ENCODE measurements around the gene BACE1.

BACE1 gene

GRCh38 chr11:117319214-117319840, 3.3 kb upstream of the BACE1 start:
- peaks cover 0 to 23% (median 21%) of the 10 kb centered on the region in 4 experiments for H3K4me1 ChIP-seq (ENCODE audit: control extremely low read depth in 1 of 4, control insufficient read depth in 4 of 4, insufficient read depth in 4 of 4, low read length in 3 of 4)
- DNase-seq = no peak
- H3K27ac ChIP-seq (ENCODE audit: insufficient read depth in 1 of 2, low read depth in 1 of 2, low read length in 2 of 2, poor library complexity in 1 of 2, severe bottlenecking in 2 of 2) = no peak overlapping the region
- CTCF ChIA-PET = interaction anchor here (0.7 to 1.7 kb wide), 3 partner anchors 12 to 489 kb away, joined by 3 read pairs; no protein-coding TSS in a partner anchor
- H3K27me3 ChIP-seq (replicated peaks in 2 of 5; ENCODE audit: control insufficient read depth in 4 of 5, insufficient read depth in 5 of 5, low read length in 4 of 5) = no peaks in the 10 kb centered on the region
- H3K9me3 ChIP-seq (ENCODE audit: control extremely low read depth in 1 of 5, control insufficient read depth in 4 of 5, insufficient read depth in 2 of 5, low read depth in 1 of 5, low read length in 4 of 5) = no peaks in the 10 kb centered on the region
- H3K36me3 ChIP-seq (ENCODE audit: control insufficient read depth in 4 of 4, insufficient read depth in 4 of 4, low read length in 3 of 4) = no peaks in the 10 kb centered on the region
- WGBS (ENCODE audit: insufficient coverage) = 90% methylated on average over 2 of the region's 5 CpGs
- POLR2A ChIA-PET = no interaction called here
- no peak overlapping the region for H3K4me3 ChIP-seq (ENCODE audit: control insufficient read depth in 1 of 7, extremely low read depth in 1 of 7, insufficient read depth in 4 of 7, low read depth in 2 of 7, low read length in 6 of 7)

GRCh38 chr11:117318738-117319137, 2.7 kb upstream of the BACE1 start:
- ChIA-PET CTCF (interaction anchor here (0.7 to 1.7 kb wide), 2 partner anchors 12 to 94 kb away, joined by 3 read pairs; no protein-coding TSS in a partner anchor), POLR2A (no interaction called here)
- no peak overlapping the region for H3K4me3 ChIP-seq (ENCODE audit: control insufficient read depth in 1 of 7, extremely low read depth in 1 of 7, insufficient read depth in 4 of 7, low read depth in 2 of 7, low read length in 6 of 7)
- no peaks in the 10 kb centered on the region for H3K9me3 ChIP-seq (ENCODE audit: control extremely low read depth in 1 of 5, control insufficient read depth in 4 of 5, insufficient read depth in 2 of 5, low read depth in 1 of 5, low read length in 4 of 5)
- no peak for DNase-seq
- H3K36me3 ChIP-seq (ENCODE audit: control insufficient read depth in 4 of 4, insufficient read depth in 4 of 4, low read length in 3 of 4) = no peaks in the 10 kb centered on the region
- H3K27ac ChIP-seq (ENCODE audit: insufficient read depth in 1 of 2, low read depth in 1 of 2, low read length in 2 of 2, poor library complexity in 1 of 2, severe bottlenecking in 2 of 2) = no peak overlapping the region
- no peaks in the 10 kb centered on the region for H3K27me3 ChIP-seq (replicated peaks in 2 of 5; ENCODE audit: control insufficient read depth in 4 of 5, insufficient read depth in 5 of 5, low read length in 4 of 5)
- peaks cover 0 to 27% (median 22%) of the 10 kb centered on the region in 4 experiments for H3K4me1 ChIP-seq (ENCODE audit: control extremely low read depth in 1 of 4, control insufficient read depth in 4 of 4, insufficient read depth in 4 of 4, low read length in 3 of 4)
- WGBS (ENCODE audit: insufficient coverage) = 100% methylated on average over 5 of the region's 7 CpGs

- H3K27ac ChIP-seq (ENCODE audit: insufficient read depth in 1 of 2, low read depth in 1 of 2, low read length in 2 of 2, poor library complexity in 1 of 2, severe bottlenecking in 2 of 2) = no peak overlapping the region
- peak overlapping the region; percentile 68 to 85 (median 78) for H3K4me3 ChIP-seq (ENCODE audit: control insufficient read depth in 1 of 7, extremely low read depth in 1 of 7, insufficient read depth in 4 of 7, low read depth in 2 of 7, low read length in 6 of 7)
- H3K9me3 ChIP-seq (ENCODE audit: control extremely low read depth in 1 of 5, control insufficient read depth in 4 of 5, insufficient read depth in 2 of 5, low read depth in 1 of 5, low read length in 4 of 5) = no peaks in the 10 kb centered on the region
- no peaks in the 10 kb centered on the region for H3K36me3 ChIP-seq (ENCODE audit: control insufficient read depth in 4 of 4, insufficient read depth in 4 of 4, low read length in 3 of 4)
- peak in 2 of 3 donors; percentile 25 to 53 for DNase-seq
- H3K27me3 ChIP-seq (replicated peaks in 2 of 5; ENCODE audit: control insufficient read depth in 4 of 5, insufficient read depth in 5 of 5, low read length in 4 of 5) = no peaks in the 10 kb centered on the region
- WGBS (ENCODE audit: insufficient coverage) = 1% methylated on average over 61 of the region's 62 CpGs
- POLR2A ChIA-PET = interaction anchor here (0.5 to 0.6 kb wide), 2 partner anchors 31 to 985 kb away, joined by 3 to 5 read pairs; no protein-coding TSS in a partner anchor
- peaks cover 0 to 37% (median 22%) of the 10 kb centered on the region in 4 experiments for H3K4me1 ChIP-seq (ENCODE audit: control extremely low read depth in 1 of 4, control insufficient read depth in 4 of 4, insufficient read depth in 4 of 4, low read length in 3 of 4)
- CTCF ChIA-PET = interaction anchor here (0.6 kb wide), 2 partner anchors 12 to 1184 kb away, joined by 3 read pairs; no protein-coding TSS in a partner anchor
These were observed 515 bp downstream of the BACE1 start for GRCh38 chr11:117315285-117316196.

GRCh38 chr11:117314840-117315239, 1.2 kb downstream of the BACE1 start:
- WGBS (ENCODE audit: insufficient coverage) = 11% methylated on average over 7 of the region's 10 CpGs
- POLR2A ChIA-PET = interaction anchor here (0.5 kb wide), 1 partner anchor 986 kb away, joined by 5 read pairs; no protein-coding TSS in a partner anchor
- no peak overlapping the region for H3K27ac ChIP-seq (ENCODE audit: insufficient read depth in 1 of 2, low read depth in 1 of 2, low read length in 2 of 2, poor library complexity in 1 of 2, severe bottlenecking in 2 of 2)

GRCh38 chr11:117313828-117314768, 2.0 kb downstream of the BACE1 start:
- Histone ChIP-seq H3K4me1 (ENCODE audit: control extremely low read depth in 1 of 4, control insufficient read depth in 4 of 4, insufficient read depth in 4 of 4, low read length in 3 of 4) (peaks cover 0 to 37% (median 22%) of the 10 kb centered on the region in 4 experiments), H3K27ac (ENCODE audit: insufficient read depth in 1 of 2, low read depth in 1 of 2, low read length in 2 of 2, poor library complexity in 1 of 2, severe bottlenecking in 2 of 2) (no peak overlapping the region), H3K9me3 (ENCODE audit: control extremely low read depth in 1 of 5, control insufficient read depth in 4 of 5, insufficient read depth in 2 of 5, low read depth in 1 of 5, low read length in 4 of 5) (no peaks in the 10 kb centered on the region), H3K36me3 (ENCODE audit: control insufficient read depth in 4 of 4, insufficient read depth in 4 of 4, low read length in 3 of 4) (no peaks in the 10 kb centered on the region), H3K27me3 (replicated peaks in 2 of 5; ENCODE audit: control insufficient read depth in 4 of 5, insufficient read depth in 5 of 5, low read length in 4 of 5) (no peaks in the 10 kb centered on the region), H3K4me3 (ENCODE audit: control insufficient read depth in 1 of 7, extremely low read depth in 1 of 7, insufficient read depth in 4 of 7, low read depth in 2 of 7, low read length in 6 of 7) (peak overlapping the region in 4 of 7 experiments; percentile 75 to 85 (median 80))
- CTCF ChIA-PET = no interaction called here
- DNase-seq = no peak
- POLR2A ChIA-PET = no interaction called here
- 86% methylated on average over 9 of the region's 14 CpGs for WGBS (ENCODE audit: insufficient coverage)

More at GRCh38 chr11:117314840-117315239, 1.2 kb downstream of the BACE1 start:
- H3K9me3 ChIP-seq (ENCODE audit: control extremely low read depth in 1 of 5, control insufficient read depth in 4 of 5, insufficient read depth in 2 of 5, low read depth in 1 of 5, low read length in 4 of 5) = no peaks in the 10 kb centered on the region
- DNase-seq = peak in 2 of 3 donors; percentile 48
- CTCF ChIA-PET = interaction anchor here (0.6 kb wide), 1 partner anchor 1185 kb away, joined by 3 read pairs; no protein-coding TSS in a partner anchor
- H3K4me3 ChIP-seq (ENCODE audit: control insufficient read depth in 1 of 7, extremely low read depth in 1 of 7, insufficient read depth in 4 of 7, low read depth in 2 of 7, low read length in 6 of 7) = peak overlapping the region in 5 of 7 experiments; percentile 75 to 85 (median 79)
- H3K4me1 ChIP-seq (ENCODE audit: control extremely low read depth in 1 of 4, control insufficient read depth in 4 of 4, insufficient read depth in 4 of 4, low read length in 3 of 4) = peaks cover 0 to 37% (median 22%) of the 10 kb centered on the region in 4 experiments
- H3K36me3 ChIP-seq (ENCODE audit: control insufficient read depth in 4 of 4, insufficient read depth in 4 of 4, low read length in 3 of 4) = no peaks in the 10 kb centered on the region
- no peaks in the 10 kb centered on the region for H3K27me3 ChIP-seq (replicated peaks in 2 of 5; ENCODE audit: control insufficient read depth in 4 of 5, insufficient read depth in 5 of 5, low read length in 4 of 5)

GRCh38 chr11:117313091-117313490, 3.0 kb downstream of the BACE1 start:
- Histone ChIP-seq H3K4me1 (ENCODE audit: control extremely low read depth in 1 of 4, control insufficient read depth in 4 of 4, insufficient read depth in 4 of 4, low read length in 3 of 4) (peaks cover 0 to 37% (median 22%) of the 10 kb centered on the region in 4 experiments), H3K27ac (ENCODE audit: insufficient read depth in 1 of 2, low read depth in 1 of 2, low read length in 2 of 2, poor library complexity in 1 of 2, severe bottlenecking in 2 of 2) (no peak overlapping the region), H3K36me3 (ENCODE audit: control insufficient read depth in 4 of 4, insufficient read depth in 4 of 4, low read length in 3 of 4) (no peaks in the 10 kb centered on the region), H3K4me3 (ENCODE audit: control insufficient read depth in 1 of 7, extremely low read depth in 1 of 7, insufficient read depth in 4 of 7, low read depth in 2 of 7, low read length in 6 of 7) (no peak overlapping the region), H3K27me3 (replicated peaks in 2 of 5; ENCODE audit: control insufficient read depth in 4 of 5, insufficient read depth in 5 of 5, low read length in 4 of 5) (no peaks in the 10 kb centered on the region), H3K9me3 (ENCODE audit: control extremely low read depth in 1 of 5, control insufficient read depth in 4 of 5, insufficient read depth in 2 of 5, low read depth in 1 of 5, low read length in 4 of 5) (no peaks in the 10 kb centered on the region)
- no peak for DNase-seq
- ChIA-PET POLR2A (no interaction called here), CTCF (no interaction called here)
- WGBS (ENCODE audit: insufficient coverage) = 69% methylated on average over 3 of the region's 5 CpGs
